ENCODE measurements around the gene ERC2. TPM values are rescaled to one million over a fixed set of nuclear protein-coding genes. Genes with fewer than 3 reads are reported as not detected.

Gene ERC2
- total and polyA plus RNA-seq, 2 of the 8 experiments (the other 6 are each of a cell fraction or from before 2014, with no cell fraction given) = 16.4 to 22.8 TPM

DNA sequence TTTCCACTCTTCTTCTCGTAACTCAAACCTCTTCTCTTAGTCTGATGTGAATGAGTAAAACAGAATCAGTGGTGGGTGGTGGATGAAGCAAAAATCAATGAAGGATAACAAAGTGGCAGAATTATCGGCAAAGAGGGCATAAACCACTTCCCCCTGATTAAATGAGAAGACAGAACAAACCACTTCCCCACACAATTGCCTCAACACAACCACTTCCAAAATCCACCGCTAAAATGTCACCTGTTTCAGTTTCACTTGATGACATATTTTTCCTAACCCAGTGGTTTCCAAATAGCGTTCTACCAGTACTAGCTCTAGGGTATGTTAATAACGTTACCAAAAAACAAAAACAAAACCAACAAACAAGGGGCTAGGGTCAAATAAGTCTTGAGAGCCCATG, 502.5 kb downstream of the ERC2 start:
- H2AK5ac ChIP-seq (ENCODE audit: low read depth, low read length) = no peak overlapping the region
- no peak overlapping the region for H3K4me3 ChIP-seq (ENCODE audit: extremely low read depth in 1 of 4, insufficient read depth in 2 of 4, low read depth in 3 of 4, low read length in 4 of 4)
- ChIA-PET CTCF (ENCODE audit: partially characterized antibody) (no interaction called here), POLR2A (ENCODE audit: partially characterized antibody) (no interaction called here)
- TF ChIP-seq EZH2 (IDR thresholded peaks at IDR 0.05; ENCODE audit: low read depth, low read length, severe bottlenecking) (no peak), RBBP5 (IDR thresholded peaks at IDR 0.05; ENCODE audit: borderline replicate concordance, low read depth, low read length) (no peak), KDM4A (IDR thresholded peaks at IDR 0.05; ENCODE audit: low read depth, low read length, severe bottlenecking) (no peak), CTBP2 (IDR thresholded peaks at IDR 0.05; ENCODE audit: borderline replicate concordance, insufficient read depth, insufficient read length, low read length) (no peak), NRF1 (IDR thresholded peaks at IDR 0.05; ENCODE audit: low read depth, low read length) (no peak), TAF7 (optimal IDR thresholded peaks at IDR 0.05; ENCODE audit: borderline replicate concordance, low read depth, low read length) (no peak)
- TF ChIP-seq, protein P1, sequence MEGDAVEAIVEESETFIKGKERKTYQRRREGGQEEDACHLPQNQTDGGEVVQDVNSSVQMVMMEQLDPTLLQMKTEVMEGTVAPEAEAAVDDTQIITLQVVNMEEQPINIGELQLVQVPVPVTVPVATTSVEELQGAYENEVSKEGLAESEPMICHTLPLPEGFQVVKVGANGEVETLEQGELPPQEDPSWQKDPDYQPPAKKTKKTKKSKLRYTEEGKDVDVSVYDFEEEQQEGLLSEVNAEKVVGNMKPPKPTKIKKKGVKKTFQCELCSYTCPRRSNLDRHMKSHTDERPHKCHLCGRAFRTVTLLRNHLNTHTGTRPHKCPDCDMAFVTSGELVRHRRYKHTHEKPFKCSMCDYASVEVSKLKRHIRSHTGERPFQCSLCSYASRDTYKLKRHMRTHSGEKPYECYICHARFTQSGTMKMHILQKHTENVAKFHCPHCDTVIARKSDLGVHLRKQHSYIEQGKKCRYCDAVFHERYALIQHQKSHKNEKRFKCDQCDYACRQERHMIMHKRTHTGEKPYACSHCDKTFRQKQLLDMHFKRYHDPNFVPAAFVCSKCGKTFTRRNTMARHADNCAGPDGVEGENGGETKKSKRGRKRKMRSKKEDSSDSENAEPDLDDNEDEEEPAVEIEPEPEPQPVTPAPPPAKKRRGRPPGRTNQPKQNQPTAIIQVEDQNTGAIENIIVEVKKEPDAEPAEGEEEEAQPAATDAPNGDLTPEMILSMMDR (IDR thresholded peaks at IDR 0.05; ENCODE audit: control extremely low read depth in 1 of 3, insufficient read depth in 1 of 3, low read depth in 1 of 3, low read length in 3 of 3) = no peak
- FAIRE-seq = no peak
- no peak overlapping the region for H2BK20ac ChIP-seq (ENCODE audit: low read length)
- WGBS, 2 experiments (ENCODE audit: extremely low coverage in 1 of 2, insufficient coverage in 1 of 2, insufficient read length in 1 of 2, insufficient replicate concordance in 2 of 2, low coverage in 1 of 2, low lambda C conversion rate in 2 of 2, missing lambda C conversion rate in 1 of 2) = 93 to 100% methylated on average over 1 to 5 of the region's 5 CpGs
- no peak overlapping the region for H3K27ac ChIP-seq (ENCODE audit: low read depth, low read length)
- no peak overlapping the region for H3K14ac ChIP-seq (ENCODE audit: insufficient read length)
- no peak overlapping the region for H3K9ac ChIP-seq (replicated peaks in 1 of 4; ENCODE audit: extremely low read depth in 1 of 4, low read depth in 3 of 4, low read length in 3 of 4)
- H3K9me3 ChIP-seq (ENCODE audit: insufficient read depth in 2 of 2, low read depth in 1 of 2, low read length in 1 of 2) = no peaks in the 10 kb centered on the region
- H2BK5ac ChIP-seq (ENCODE audit: low read depth, low read length) = no peak overlapping the region
- H3K36me3 ChIP-seq (ENCODE audit: control insufficient read depth in 2 of 4, insufficient read depth in 4 of 4, low read length in 3 of 4) = no peaks in the 10 kb centered on the region
- no peak overlapping the region for H2BK15ac ChIP-seq (ENCODE audit: low read length)
- H3K79me2 ChIP-seq (ENCODE audit: control insufficient read depth in 1 of 2, insufficient read depth in 2 of 2, low read length in 2 of 2) = no peaks in the 10 kb centered on the region
- no peaks in the 10 kb centered on the region for H4K20me1 ChIP-seq (replicated peaks in 1 of 2; ENCODE audit: control insufficient read depth in 1 of 2, insufficient read depth in 2 of 2, low read length in 2 of 2)
- no peak overlapping the region for H3K23ac ChIP-seq (ENCODE audit: insufficient read length)
- no peak overlapping the region for H2BK120ac ChIP-seq (replicated peaks; ENCODE audit: low read depth, low read length)
- no peak for DNase-seq (ENCODE audit: low read depth in 1 of 2, low spot score in 2 of 2)
- H3K4ac ChIP-seq (replicated peaks; ENCODE audit: insufficient read length, low read depth, low read length) = no peak overlapping the region
- H2AFZ ChIP-seq (ENCODE audit: low read length) = no peak overlapping the region
- H3K23me2 ChIP-seq (ENCODE audit: low read depth, low read length) = no peaks in the 10 kb centered on the region
- H4K5ac ChIP-seq (ENCODE audit: insufficient read length, low read depth, low read length) = no peak overlapping the region
- no peak overlapping the region for H3K56ac ChIP-seq (replicated peaks; ENCODE audit: insufficient read length, low read depth, low read length)
- no peak overlapping the region for H2BK12ac ChIP-seq (ENCODE audit: low read depth, low read length)
- no peak overlapping the region for H3K18ac ChIP-seq (ENCODE audit: extremely low read depth, low read length)
- H3K79me1 ChIP-seq (ENCODE audit: low read depth, low read length) = no peaks in the 10 kb centered on the region
- H3K4me2 ChIP-seq (ENCODE audit: insufficient read depth in 1 of 2, low read depth in 2 of 2, low read length in 2 of 2) = no peak overlapping the region
- no peak overlapping the region for H4K8ac ChIP-seq (ENCODE audit: extremely low read depth, insufficient read depth, low read length)
- no peaks in the 10 kb centered on the region for H3K27me3 ChIP-seq (replicated peaks in 1 of 4; ENCODE audit: control insufficient read depth in 3 of 4, extremely low read depth in 1 of 4, insufficient read depth in 3 of 4, low read length in 3 of 4)
- H4K91ac ChIP-seq (replicated peaks; ENCODE audit: insufficient read length, low read length) = no peak overlapping the region
- no peaks in the 10 kb centered on the region for H3K4me1 ChIP-seq (replicated peaks in 1 of 4; ENCODE audit: control insufficient read depth in 3 of 4, insufficient read depth in 4 of 4, low read length in 3 of 4)

Data from H1 (cell line).